ENCODE data around the gene SLC23A1.

- TF ChIP-seq CTCF (IDR thresholded peaks at IDR 0.05) (no peak), POLR2A (IDR thresholded peaks at IDR 0.05) (no peak)
These were observed 32.2 kb upstream of the SLC23A1 start for GRCh38 chr5:139415221-139415861.
